ENCODE measurements around the gene NKD1.
A peak's percentile ranks its signal among the peaks of the same experiment; 100 is the strongest.

Gene NKD1

DNA sequence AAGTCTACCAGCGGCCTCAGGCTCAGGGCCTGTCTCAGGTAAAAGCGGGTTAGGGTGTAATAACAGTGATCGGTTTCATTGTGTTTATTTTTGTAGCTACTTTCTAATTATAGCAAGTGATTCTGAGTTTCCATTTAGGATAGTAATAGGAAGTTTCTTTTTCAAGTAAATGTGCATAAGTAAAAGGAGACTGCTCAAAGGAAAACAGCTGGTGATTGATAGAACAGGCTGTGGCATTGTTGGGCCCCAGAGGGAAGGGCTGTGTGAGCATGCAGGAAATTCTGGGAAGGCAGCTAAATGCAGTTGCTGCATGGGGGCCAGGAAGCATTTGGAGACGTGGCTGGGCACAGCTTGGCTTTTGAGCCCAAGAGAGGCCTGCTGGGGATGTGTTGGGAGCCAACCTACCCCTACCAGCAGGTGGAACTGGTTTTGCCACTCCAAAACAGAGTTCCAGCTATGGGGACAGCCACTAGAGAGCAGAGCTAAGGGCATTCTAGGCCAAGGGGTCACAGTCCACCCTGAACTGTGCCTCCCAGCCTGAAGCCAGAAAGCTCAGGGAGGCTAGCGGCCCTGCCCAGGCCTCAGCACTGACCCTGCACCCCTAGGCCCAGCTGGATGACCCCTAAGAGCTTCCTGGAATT, 120.3 kb downstream of the NKD1 start:
- peaks cover 0 to 10% of the 10 kb centered on the region in 2 donors for H3K36me3 ChIP-seq (ENCODE audit: control insufficient read depth in 1 of 2, insufficient read depth in 2 of 2, low read length in 2 of 2)
- peaks cover 0 to 15% of the 10 kb centered on the region in 2 donors for H3K4me1 ChIP-seq (ENCODE audit: control insufficient read depth in 1 of 2, insufficient read depth in 2 of 2, low read length in 2 of 2)
- peaks cover 10 to 11% of the 10 kb centered on the region in 2 donors for H3K9me3 ChIP-seq (ENCODE audit: control insufficient read depth in 1 of 2, low read length in 2 of 2)
- H3K27me3 ChIP-seq (ENCODE audit: low read depth, low read length), result no peaks in the 10 kb centered on the region
- H3K4me3 ChIP-seq (ENCODE audit: low read depth in 1 of 2, low read length in 2 of 2), result no peak overlapping the region
- H3K27ac ChIP-seq (ENCODE audit: low read length), result no peak overlapping the region

- H3K9me3 ChIP-seq (ENCODE audit: control insufficient read depth in 1 of 2, low read length in 2 of 2), result peaks cover 10 to 11% of the 10 kb centered on the region in 2 donors
- no peak overlapping the region for H3K27ac ChIP-seq (ENCODE audit: low read length)
- no peaks in the 10 kb centered on the region for H3K27me3 ChIP-seq (ENCODE audit: low read depth, low read length)
- peaks cover 0 to 10% of the 10 kb centered on the region in 2 donors for H3K36me3 ChIP-seq (ENCODE audit: control insufficient read depth in 1 of 2, insufficient read depth in 2 of 2, low read length in 2 of 2)
- peaks cover 0 to 15% of the 10 kb centered on the region in 2 donors for H3K4me1 ChIP-seq (ENCODE audit: control insufficient read depth in 1 of 2, insufficient read depth in 2 of 2, low read length in 2 of 2)
- no peak overlapping the region for H3K4me3 ChIP-seq (ENCODE audit: low read depth in 1 of 2, low read length in 2 of 2)
Observed at GRCh38 chr16:50669741-50670140, 121.5 kb downstream of the NKD1 start.

DNA sequence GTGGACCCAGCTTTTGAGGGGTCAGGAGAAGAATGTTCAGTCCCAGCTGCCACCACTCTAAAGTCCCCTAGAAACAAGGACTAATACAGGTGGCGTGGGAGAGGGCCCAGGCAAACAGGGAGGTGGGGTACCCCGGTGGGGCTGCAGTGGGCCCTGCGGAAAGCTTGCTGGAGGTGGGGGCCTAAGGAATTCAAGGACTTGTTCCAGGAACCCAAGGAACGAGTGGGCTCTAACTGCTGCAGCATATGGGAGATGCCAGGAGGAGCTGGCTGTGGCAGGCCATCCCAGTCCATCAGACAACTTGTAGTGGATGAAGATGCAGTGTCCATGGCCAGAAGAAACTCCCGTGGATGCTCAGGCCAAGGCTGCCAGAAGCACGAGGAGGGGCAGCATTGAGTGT, 122.3 kb downstream of the NKD1 start:
- H3K27me3 ChIP-seq (ENCODE audit: low read depth, low read length), result no peaks in the 10 kb centered on the region
- peaks cover 0 to 10% of the 10 kb centered on the region in 2 donors for H3K36me3 ChIP-seq (ENCODE audit: control insufficient read depth in 1 of 2, insufficient read depth in 2 of 2, low read length in 2 of 2)
- no peak overlapping the region for H3K4me3 ChIP-seq (ENCODE audit: low read depth in 1 of 2, low read length in 2 of 2)
- peaks cover 0 to 10% of the 10 kb centered on the region in 2 donors for H3K4me1 ChIP-seq (ENCODE audit: control insufficient read depth in 1 of 2, insufficient read depth in 2 of 2, low read length in 2 of 2)
- peaks cover 10 to 11% of the 10 kb centered on the region in 2 donors for H3K9me3 ChIP-seq (ENCODE audit: control insufficient read depth in 1 of 2, low read length in 2 of 2)
- H3K27ac ChIP-seq (ENCODE audit: low read length), result no peak overlapping the region

GRCh38 chr16:50671644-50672260, 123.6 kb downstream of the NKD1 start:
- H3K27me3 ChIP-seq (ENCODE audit: low read depth, low read length), result no peaks in the 10 kb centered on the region
- H3K4me3 ChIP-seq (ENCODE audit: low read depth in 1 of 2, low read length in 2 of 2), result peak overlapping the region in 1 of 2 donors; percentile 13
- peaks cover 0 to 10% of the 10 kb centered on the region in 2 donors for H3K4me1 ChIP-seq (ENCODE audit: control insufficient read depth in 1 of 2, insufficient read depth in 2 of 2, low read length in 2 of 2)
- peaks cover 0 to 10% of the 10 kb centered on the region in 2 donors for H3K36me3 ChIP-seq (ENCODE audit: control insufficient read depth in 1 of 2, insufficient read depth in 2 of 2, low read length in 2 of 2)
- peaks cover 10 to 11% of the 10 kb centered on the region in 2 donors for H3K9me3 ChIP-seq (ENCODE audit: control insufficient read depth in 1 of 2, low read length in 2 of 2)
- H3K27ac ChIP-seq (ENCODE audit: low read length), result no peak overlapping the region

DNA sequence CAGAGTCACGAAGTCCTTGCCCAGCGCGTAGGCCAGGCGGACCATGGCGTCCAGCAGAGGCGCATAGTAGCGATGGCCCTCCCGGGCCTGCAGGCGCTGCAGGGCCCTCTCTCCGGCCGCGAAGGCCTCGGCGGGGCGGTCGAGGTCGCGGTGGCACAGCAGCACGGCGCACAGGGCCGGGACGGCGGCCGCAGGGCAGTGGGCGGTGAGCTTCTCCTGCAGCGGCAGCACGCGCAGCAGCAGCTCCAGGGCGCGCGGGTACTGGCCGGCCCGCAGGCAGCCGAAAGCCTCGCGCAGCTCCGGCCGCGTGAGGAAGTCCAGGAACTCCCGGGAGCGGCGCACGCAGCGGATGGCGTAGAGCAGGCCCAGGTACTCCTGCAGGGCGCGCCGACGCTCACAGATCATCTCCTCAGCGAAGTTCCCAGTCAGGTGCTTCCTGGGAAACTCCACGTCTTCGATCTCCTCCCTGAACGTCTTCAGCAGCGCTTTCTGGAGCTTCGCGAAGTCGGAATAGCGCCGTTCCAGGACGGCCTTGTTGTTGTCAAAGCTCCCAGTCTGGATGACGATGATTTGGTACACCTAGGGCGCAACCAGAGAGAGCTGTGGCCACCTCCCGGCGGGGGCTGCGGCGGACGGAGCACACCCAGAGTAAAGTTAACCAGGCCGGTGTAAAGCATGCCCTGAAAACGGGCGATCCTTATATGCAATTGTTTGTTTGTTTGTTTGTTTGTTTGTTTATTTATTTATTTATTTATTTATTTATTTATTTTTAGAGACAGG, 125.5 kb downstream of the NKD1 start:
- Histone ChIP-seq H3K36me3 (ENCODE audit: control insufficient read depth in 1 of 2, insufficient read depth in 2 of 2, low read length in 2 of 2) (peaks cover 0 to 10% of the 10 kb centered on the region in 2 donors), H3K27ac (ENCODE audit: low read length) (no peak overlapping the region), H3K27me3 (ENCODE audit: low read depth, low read length) (no peaks in the 10 kb centered on the region), H3K4me3 (ENCODE audit: low read depth in 1 of 2, low read length in 2 of 2) (no peak overlapping the region), H3K9me3 (ENCODE audit: control insufficient read depth in 1 of 2, low read length in 2 of 2) (peaks cover 10 to 11% of the 10 kb centered on the region in 2 donors), H3K4me1 (ENCODE audit: control insufficient read depth in 1 of 2, insufficient read depth in 2 of 2, low read length in 2 of 2) (peaks cover 0 to 2% of the 10 kb centered on the region in 2 donors)

GRCh38 chr16:50674831-50675230, 126.6 kb downstream of the NKD1 start:
- no peak overlapping the region for H3K27ac ChIP-seq (ENCODE audit: low read length)
- no peaks in the 10 kb centered on the region for H3K4me1 ChIP-seq (ENCODE audit: control insufficient read depth in 1 of 2, insufficient read depth in 2 of 2, low read length in 2 of 2)
- H3K36me3 ChIP-seq (ENCODE audit: control insufficient read depth in 1 of 2, insufficient read depth in 2 of 2, low read length in 2 of 2), result peaks cover 0 to 10% of the 10 kb centered on the region in 2 donors
- no peak overlapping the region for H3K4me3 ChIP-seq (ENCODE audit: low read depth in 1 of 2, low read length in 2 of 2)
- H3K27me3 ChIP-seq (ENCODE audit: low read depth, low read length), result no peaks in the 10 kb centered on the region
- H3K9me3 ChIP-seq (ENCODE audit: control insufficient read depth in 1 of 2, low read length in 2 of 2), result peaks cover 10 to 11% of the 10 kb centered on the region in 2 donors

DNA sequence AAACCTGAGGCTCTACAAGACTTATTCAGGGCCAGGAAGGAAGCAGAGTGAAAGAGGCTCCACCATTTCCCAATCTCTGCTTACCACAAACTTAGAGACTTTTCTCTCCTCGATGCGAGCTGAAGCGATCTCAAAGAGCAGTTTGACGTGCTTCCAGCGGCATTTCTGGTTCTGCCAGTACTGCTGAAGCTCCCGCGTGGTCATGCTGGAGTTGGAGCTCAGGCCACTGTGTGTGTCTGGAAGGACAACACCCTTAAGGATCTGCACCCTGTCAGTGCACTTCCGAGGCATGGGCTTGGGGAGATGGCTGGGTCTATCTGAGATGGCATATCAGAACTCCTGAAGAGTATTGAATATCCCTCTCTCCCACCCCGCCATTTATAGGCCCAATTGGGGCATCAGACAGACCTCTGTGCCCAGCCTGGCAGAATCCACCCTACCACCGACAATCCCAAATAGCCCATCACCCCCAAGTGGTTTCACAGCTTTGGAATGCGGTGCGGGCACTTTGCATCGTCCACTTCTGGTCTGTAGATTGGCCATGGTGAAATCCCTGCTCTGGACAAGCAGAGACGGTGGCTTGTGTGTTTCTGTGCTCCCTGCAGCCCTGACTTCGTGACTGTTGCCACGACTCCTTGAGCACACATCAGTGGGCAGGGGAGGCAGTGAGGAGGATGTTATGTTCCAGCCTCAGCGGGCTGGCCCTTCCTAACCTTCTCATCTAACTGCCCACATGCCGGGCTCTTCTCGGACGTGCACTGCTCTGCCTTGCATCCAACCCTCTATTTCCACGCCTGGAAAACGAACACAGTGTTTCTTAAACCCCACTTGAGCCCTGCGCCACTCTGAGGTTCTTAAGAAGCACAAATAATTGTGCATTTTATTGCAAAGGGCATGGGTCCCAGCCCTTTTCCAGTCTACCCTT, 127.8 kb downstream of the NKD1 start:
- no peak overlapping the region for H3K4me3 ChIP-seq (ENCODE audit: low read depth in 1 of 2, low read length in 2 of 2)
- H3K9me3 ChIP-seq (ENCODE audit: control insufficient read depth in 1 of 2, low read length in 2 of 2), result peaks cover 10 to 11% of the 10 kb centered on the region in 2 donors
- H3K27ac ChIP-seq (ENCODE audit: low read length), result no peak overlapping the region
- H3K4me1 ChIP-seq (ENCODE audit: control insufficient read depth in 1 of 2, insufficient read depth in 2 of 2, low read length in 2 of 2), result no peaks in the 10 kb centered on the region
- H3K27me3 ChIP-seq (ENCODE audit: low read depth, low read length), result no peaks in the 10 kb centered on the region
- peaks cover 0 to 10% of the 10 kb centered on the region in 2 donors for H3K36me3 ChIP-seq (ENCODE audit: control insufficient read depth in 1 of 2, insufficient read depth in 2 of 2, low read length in 2 of 2)

DNA sequence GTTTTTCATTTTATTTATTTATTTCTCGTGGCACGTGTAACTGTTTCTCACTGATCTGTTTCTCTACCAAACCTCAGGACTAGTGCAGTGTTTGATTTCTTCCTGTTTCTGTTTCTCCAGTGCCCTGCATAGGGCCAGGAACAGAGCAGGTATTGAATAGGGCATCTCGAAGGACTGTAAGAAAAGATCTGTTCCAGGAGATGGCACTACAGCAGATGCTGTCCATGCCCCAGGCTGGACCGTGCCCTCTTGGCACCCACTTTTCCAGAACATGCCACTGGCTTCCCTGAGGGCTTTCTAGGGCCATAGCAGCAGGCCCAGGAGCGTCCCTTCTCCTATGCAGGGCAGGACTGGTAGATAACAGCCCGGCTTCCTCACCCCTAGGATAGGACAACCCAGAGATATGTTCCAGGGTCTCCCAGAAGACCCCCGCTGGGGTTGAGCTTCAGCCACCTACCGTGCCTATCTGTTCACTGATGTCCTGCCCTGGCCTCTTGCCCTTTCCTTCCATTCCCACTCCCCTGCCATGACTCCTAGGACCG, 128.6 kb downstream of the NKD1 start:
- H3K4me3 ChIP-seq (ENCODE audit: low read depth in 1 of 2, low read length in 2 of 2), result no peak overlapping the region
- no peaks in the 10 kb centered on the region for H3K27me3 ChIP-seq (ENCODE audit: low read depth, low read length)
- peaks cover 8 to 9% of the 10 kb centered on the region in 2 donors for H3K9me3 ChIP-seq (ENCODE audit: control insufficient read depth in 1 of 2, low read length in 2 of 2)
- H3K36me3 ChIP-seq (ENCODE audit: control insufficient read depth in 1 of 2, insufficient read depth in 2 of 2, low read length in 2 of 2), result peaks cover 0 to 10% of the 10 kb centered on the region in 2 donors
- H3K27ac ChIP-seq (ENCODE audit: low read length), result no peak overlapping the region
- no peaks in the 10 kb centered on the region for H3K4me1 ChIP-seq (ENCODE audit: control insufficient read depth in 1 of 2, insufficient read depth in 2 of 2, low read length in 2 of 2)

DNA sequence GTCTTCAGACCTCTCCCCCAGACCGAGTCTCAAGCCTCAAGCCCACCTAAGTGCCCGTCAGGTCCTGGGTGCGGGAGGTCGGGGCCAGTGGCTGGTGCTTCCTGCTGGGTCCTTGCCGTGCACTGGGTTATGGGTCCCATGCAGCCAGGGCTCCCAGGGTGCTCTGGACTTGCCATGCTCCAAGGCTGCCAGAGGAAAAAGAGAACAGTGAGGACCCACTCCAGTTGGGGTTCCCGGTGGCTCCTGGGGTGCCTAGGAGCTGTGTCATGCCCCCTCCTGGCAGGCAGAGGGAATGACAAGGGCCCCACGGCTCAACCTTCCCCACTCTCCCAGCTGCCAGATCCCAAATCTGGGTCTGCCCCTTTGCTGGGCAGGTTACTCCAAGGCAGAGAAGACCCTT, 129.2 kb downstream of the NKD1 start:
- Histone ChIP-seq H3K9me3 (ENCODE audit: control insufficient read depth in 1 of 2, low read length in 2 of 2) (peaks cover 2 to 3% of the 10 kb centered on the region in 2 donors), H3K4me1 (ENCODE audit: control insufficient read depth in 1 of 2, insufficient read depth in 2 of 2, low read length in 2 of 2) (no peaks in the 10 kb centered on the region), H3K27ac (ENCODE audit: low read length) (no peak overlapping the region), H3K36me3 (ENCODE audit: control insufficient read depth in 1 of 2, insufficient read depth in 2 of 2, low read length in 2 of 2) (peaks cover 0 to 4% of the 10 kb centered on the region in 2 donors), H3K4me3 (ENCODE audit: low read depth in 1 of 2, low read length in 2 of 2) (no peak overlapping the region), H3K27me3 (ENCODE audit: low read depth, low read length) (no peaks in the 10 kb centered on the region)

- H3K4me1 ChIP-seq (ENCODE audit: control insufficient read depth in 1 of 2, insufficient read depth in 2 of 2, low read length in 2 of 2), result no peaks in the 10 kb centered on the region
- no peaks in the 10 kb centered on the region for H3K27me3 ChIP-seq (ENCODE audit: low read depth, low read length)
- H3K27ac ChIP-seq (ENCODE audit: low read length), result no peak overlapping the region
- no peak overlapping the region for H3K4me3 ChIP-seq (ENCODE audit: low read depth in 1 of 2, low read length in 2 of 2)
- H3K9me3 ChIP-seq (ENCODE audit: control insufficient read depth in 1 of 2, low read length in 2 of 2), result no peaks in the 10 kb centered on the region
- H3K36me3 ChIP-seq (ENCODE audit: control insufficient read depth in 1 of 2, insufficient read depth in 2 of 2, low read length in 2 of 2), result no peaks in the 10 kb centered on the region
Observed at GRCh38 chr16:50678531-50678930, 130.3 kb downstream of the NKD1 start.
